Activated T-helper 9 cell treated with anti-CD3 and anti-CD28 coated beads, Interleukin-2, amount 50 U/mL, for 16 hours (primary cell): ENCODE measurements around the gene ZNF438.
A peak's percentile ranks its signal among the peaks of the same experiment; 100 is the strongest.
"Not testable (repeated sequence)": the region's sequence is repeated elsewhere in the genome, so short reads cannot be mapped to it uniquely, and the experiment has no call there.

Source experiments
- DNase-seq: peaks from one replicate; pipeline ENCODE4 v3.0.0-alpha.2; 2020; ENCODE audit warnings: low read depth

Gene ZNF438, protein sequence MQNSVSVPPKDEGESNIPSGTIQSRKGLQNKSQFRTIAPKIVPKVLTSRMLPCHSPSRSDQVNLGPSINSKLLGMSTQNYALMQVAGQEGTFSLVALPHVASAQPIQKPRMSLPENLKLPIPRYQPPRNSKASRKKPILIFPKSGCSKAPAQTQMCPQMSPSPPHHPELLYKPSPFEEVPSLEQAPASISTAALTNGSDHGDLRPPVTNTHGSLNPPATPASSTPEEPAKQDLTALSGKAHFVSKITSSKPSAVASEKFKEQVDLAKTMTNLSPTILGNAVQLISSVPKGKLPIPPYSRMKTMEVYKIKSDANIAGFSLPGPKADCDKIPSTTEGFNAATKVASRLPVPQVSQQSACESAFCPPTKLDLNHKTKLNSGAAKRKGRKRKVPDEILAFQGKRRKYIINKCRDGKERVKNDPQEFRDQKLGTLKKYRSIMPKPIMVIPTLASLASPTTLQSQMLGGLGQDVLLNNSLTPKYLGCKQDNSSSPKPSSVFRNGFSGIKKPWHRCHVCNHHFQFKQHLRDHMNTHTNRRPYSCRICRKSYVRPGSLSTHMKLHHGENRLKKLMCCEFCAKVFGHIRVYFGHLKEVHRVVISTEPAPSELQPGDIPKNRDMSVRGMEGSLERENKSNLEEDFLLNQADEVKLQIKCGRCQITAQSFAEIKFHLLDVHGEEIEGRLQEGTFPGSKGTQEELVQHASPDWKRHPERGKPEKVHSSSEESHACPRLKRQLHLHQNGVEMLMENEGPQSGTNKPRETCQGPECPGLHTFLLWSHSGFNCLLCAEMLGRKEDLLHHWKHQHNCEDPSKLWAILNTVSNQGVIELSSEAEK

GRCh38 chr10:31031558-31032257 is at the start of gene ZNF438:
Gene ZNF438 (minus strand): TSS chr10:31031865. CDS start chr10:30877034, 154,831 bp downstream.
- DNase-seq, result peak; percentile 92

GRCh38 chr10:31076610-31076988 is 44.9 kb upstream of the ZNF438 start:
- DNase-seq, result no peak

DNA sequence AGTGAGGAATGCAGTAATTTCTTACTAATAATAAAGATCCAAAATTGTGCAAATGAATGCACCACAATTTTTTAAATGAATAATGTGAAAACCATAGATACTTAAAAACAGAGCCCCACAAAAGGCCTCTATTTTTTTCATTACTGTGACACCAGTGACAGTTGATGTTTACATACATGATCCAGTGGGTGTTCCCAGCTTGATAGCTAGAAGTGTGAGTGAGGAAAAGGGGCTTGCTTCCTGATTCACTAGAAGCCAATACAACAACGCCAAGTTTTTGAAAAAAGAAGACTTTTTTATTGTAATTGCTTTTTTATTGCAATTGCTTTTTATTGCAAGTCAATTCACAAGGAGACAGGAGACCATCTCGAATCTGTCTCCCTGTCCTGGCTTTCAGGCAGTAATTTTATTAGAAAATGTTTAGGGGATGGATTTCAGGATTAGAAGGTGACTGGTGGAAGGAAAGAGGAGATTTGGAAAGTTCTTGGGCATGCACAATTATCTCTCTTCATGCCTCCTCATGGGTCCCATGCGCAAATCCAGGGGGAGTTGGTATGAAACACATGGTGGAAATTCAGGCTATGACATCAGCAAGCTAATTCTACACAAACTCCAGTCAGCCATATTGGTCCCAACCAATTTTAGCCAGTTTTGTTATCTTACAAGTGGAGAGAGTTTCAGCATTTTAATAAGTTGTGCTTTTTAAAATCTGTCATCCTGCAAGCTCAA is 44.4 kb upstream of the ZNF438 start:
- no peak for DNase-seq

DNA sequence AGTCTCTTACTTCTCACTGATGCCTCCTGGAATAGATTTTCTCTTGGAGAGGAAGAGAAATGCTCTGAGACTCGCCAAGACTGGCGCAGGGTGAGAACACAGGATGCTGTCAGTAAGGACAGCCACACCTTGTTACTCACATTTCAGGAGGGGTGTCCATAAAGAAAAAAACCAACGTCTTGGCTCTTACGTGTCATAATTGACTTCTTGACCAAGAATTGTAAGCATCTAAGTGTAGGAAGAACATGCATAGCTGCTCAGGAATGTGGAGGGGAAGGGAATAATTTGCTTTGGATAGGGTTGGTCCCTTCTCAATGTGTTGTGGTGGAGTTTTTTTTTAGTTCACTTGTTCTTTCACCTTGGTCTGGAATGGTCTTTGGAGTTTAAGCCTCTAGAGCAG is 43.8 kb upstream of the ZNF438 start:
- DNase-seq, result no peak

DNA sequence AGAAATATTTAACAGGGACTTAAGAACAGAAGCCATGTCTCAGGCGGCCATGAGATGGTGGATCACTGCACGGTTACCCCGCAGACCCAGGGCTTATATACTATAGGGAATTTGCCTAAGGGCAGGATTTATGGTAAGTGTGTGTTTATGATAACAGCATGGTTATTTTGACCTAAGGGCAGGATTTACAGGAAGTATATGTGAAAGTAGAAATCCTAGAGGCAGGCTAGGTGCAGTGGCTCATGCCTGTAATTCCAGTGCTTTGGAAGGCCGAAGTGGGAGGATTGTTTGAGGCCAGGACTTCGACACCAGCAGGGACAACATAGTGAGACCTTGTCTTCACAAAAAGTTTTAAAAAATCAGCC is 43.0 kb upstream of the ZNF438 start:
- DNase-seq, result no peak

DNA sequence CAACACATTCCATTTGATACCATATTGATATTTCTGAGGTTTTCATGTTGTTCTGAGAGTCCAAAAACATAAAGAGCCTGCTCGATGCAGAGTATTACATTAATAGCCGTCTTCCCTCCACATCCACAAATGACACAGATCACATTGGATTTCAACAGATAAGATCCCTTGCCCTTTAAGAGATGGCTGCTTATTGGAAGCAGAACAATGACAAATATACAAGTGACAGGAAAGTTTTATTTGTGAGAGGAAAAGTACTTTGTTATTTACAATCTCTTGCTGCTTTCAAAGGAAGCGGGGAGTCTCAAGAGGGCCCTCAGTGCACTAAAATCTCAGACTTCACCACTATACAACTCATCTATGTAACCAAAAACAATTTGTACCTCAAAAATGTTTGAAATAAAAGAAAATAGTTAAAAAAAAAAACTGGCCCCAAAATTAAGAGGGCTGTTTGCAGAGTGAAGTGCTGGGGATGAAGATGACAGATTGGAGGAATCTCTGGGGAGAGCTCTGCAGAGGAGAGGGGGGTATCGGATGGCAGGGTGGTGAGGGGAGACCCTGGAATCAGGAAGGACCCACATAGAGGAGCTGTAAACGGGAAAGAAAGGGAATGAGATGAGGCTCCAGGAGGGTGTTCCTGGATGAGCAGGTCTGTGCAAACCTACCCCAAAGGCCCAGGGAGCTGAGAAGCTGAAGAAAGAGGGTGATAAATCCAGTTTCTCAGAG is 42.5 kb upstream of the ZNF438 start:
- no peak for DNase-seq

DNA sequence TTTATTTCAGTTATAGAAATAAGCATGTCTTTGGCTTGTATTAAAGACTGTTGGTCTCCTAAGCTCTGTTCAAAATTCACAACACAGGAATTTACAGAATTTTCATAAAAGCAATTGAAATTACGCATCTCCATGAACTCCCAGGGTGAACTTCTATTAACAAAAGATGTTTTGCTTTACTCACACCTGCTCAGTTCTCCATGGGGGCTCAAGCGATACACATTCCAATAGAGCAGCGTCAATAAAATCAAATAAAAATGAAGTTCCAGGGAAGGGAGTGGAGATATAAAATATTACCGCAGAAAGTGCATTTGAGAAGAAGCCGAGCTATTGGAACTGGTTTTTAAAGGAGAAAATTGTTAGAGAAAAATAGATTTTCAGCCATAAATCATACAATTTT is 41.5 kb upstream of the ZNF438 start:
- DNase-seq, result no peak

- DNase-seq, result no peak
Measured at GRCh38 chr10:31072451-31072850, 40.8 kb upstream of the ZNF438 start.

DNA sequence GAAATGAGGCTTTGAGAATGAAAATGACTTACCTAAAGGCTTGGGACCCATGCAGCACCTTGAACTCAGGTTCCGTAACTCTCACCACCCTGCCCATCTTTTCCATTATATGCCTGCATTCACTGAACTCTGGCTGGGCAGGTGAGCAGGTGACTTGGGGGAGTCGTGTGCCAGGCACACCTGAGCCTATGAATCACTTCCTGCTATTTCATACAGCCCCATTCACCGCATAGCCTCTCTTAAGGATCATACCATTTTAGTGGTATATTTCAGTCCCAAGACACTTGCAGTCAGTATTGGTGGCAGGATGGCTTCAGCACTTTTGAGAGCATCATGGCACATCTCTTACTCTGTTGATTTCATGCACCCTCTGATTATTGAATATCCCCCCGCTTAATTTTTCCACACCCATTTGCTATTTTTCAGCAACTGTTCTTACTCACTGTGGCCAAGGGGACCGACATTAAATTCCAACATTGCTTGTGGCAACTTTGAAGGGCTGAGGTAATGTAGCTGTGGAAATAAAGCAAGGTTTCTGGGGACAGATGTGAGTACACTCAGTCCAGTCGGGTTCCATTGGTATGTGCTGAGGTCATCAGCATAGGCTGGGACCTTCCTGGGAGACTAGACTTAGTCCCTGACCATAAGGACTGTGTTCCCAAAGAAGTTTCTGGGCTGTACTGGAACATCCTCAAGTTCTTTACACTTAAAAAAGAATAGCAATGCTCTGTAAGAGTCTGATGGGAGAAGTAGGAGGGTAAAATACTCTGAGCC is 39.8 kb upstream of the ZNF438 start:
- DNase-seq, result no peak

DNA sequence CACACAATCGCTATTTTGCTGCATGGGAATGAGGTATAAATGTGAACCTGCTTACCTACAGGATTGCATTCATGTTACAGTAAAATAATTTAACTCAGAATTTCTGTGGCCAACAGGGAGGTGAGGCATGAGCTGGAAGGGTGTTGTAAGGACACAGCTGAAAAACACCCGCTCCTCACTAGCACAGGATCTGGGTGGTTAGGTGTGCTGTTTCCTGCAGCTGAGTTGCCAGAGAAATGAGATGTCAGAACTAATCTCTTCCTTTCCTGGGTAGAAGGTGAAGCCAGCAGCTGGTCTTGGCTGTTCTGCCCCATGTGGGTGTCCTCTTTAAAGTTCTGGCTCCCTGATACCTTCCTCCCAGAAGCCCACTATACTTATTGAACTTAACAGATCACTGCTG is 39.0 kb upstream of the ZNF438 start:
- no peak for DNase-seq

- DNase-seq, result no peak
Measured at GRCh38 chr10:31070025-31070424, 38.4 kb upstream of the ZNF438 start.

- DNase-seq, result no peak
Measured at GRCh38 chr10:31069411-31069810, 37.7 kb upstream of the ZNF438 start.

- DNase-seq, result no peak
Measured at GRCh38 chr10:31064348-31064747, 32.7 kb upstream of the ZNF438 start.

- no peak for DNase-seq
Measured at GRCh38 chr10:31063841-31064240, 32.2 kb upstream of the ZNF438 start.

DNA sequence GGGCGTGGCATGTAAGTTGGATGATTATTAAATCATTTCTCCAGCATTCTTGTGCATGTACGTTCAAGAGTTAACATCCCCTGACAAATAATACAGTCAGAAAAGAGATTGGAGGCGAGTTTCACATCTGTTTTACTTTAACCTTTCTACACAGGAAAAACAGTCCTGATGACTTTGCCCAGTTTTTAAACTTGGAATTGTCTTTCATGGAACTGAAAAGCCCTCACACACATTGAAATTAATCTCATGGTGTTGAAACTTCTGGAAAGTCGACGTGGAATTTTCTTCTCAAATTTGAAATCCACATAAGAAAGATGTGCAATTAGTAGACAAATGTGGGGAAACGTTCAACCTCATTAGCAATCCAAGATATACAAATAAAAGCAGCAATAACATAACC is 31.2 kb upstream of the ZNF438 start:
- DNase-seq, result no peak

GRCh38 chr10:31061941-31062340 is 30.3 kb upstream of the ZNF438 start:
- DNase-seq, result no peak

DNA sequence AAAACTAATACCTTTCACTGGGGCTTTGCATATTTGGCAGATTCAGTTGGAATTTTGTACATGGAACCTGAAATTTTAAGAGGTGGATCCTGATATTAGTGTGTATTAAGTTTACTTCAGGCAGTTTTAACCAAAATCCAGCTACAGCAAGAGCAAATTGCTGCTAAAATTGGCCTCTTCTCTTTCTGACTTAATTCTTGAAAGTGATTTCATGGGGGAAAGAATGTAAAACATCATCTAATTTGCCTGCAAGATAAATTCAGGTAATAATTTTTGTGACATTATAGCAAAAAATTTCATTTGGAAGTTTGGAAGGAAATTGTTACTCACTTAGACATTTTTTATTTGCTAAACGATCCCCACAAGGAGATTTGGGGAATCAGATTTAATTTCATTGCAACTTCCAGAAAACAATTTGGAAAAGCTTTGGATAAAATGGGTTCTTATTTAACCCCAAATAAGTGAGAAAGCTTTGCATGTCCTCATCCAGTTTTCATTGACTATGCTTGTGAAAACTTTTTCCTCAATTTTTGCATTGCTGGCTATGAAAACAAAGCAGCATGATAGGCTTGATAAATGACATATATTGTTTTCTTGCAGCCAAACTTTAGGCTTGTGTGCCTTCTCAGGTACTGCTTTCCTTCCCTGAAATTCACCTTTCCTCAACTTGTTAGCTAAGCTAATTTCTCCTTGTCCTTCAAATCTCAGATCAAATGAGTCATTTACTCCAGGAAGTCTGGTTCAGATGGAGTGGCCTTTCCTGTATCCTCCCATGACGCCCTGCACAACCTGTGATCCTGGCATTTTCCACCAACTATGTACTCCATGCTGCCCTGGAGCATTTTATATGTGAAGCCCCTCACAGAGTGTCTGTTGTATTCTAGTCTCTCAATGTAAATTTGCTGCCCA is 27.4 kb upstream of the ZNF438 start:
- no peak for DNase-seq

- DNase-seq, result not testable (repeated sequence)
Measured at GRCh38 chr10:31056678-31057077, 25.0 kb upstream of the ZNF438 start.

GRCh38 chr10:31055573-31056251 is 24.0 kb upstream of the ZNF438 start:
- DNase-seq, result no peak
